Ishikawa (cell line): Measurements from ENCODE around the gene IFI44L.

ENCODE experiments used
- CEBPB ChIP-seq: IDR thresholded peaks from 2 replicates; pipeline ENCODE4 v1.6.1; 2012
- CREB1 ChIP-seq: IDR thresholded peaks from 2 replicates; pipeline ENCODE4 v1.6.1; 2012; ENCODE audit warnings: low read depth
- EP300 ChIP-seq: IDR thresholded peaks from 2 replicates; pipeline ENCODE4 v1.6.1; 2012; ENCODE audit warnings: borderline replicate concordance
- FOXM1 ChIP-seq: IDR thresholded peaks from 2 replicates; pipeline ENCODE4 v1.6.1; 2012; ENCODE audit warnings: low read depth, borderline replicate concordance
- NFIC ChIP-seq: IDR thresholded peaks from 2 replicates; pipeline ENCODE4 v1.6.1; 2012
- RAD21 ChIP-seq: IDR thresholded peaks from 2 replicates; pipeline ENCODE4 v1.6.1; 2012; ENCODE audit warnings: low read depth
- TAF1 ChIP-seq: IDR thresholded peaks from 2 replicates; pipeline ENCODE4 v1.6.1; 2012; ENCODE audit warnings: low read depth, mild to moderate bottlenecking
- TCF12 ChIP-seq: IDR thresholded peaks from 2 replicates; pipeline ENCODE4 v1.6.1; 2012; ENCODE audit warnings: low read depth
- TEAD4 ChIP-seq: IDR thresholded peaks from 2 replicates; pipeline ENCODE4 v1.6.1; 2012
- YY1 ChIP-seq: IDR thresholded peaks from 2 replicates; pipeline ENCODE4 v1.6.1; 2012; ENCODE audit warnings: low read depth
- ZBTB7A ChIP-seq: IDR thresholded peaks from 2 replicates; pipeline ENCODE4 v1.6.1; 2012; ENCODE audit warnings: low read depth
- TF ChIP-seq, protein P1 (sequence below): IDR thresholded peaks from 2 replicates; pipeline ENCODE4 v1.6.1; 2012
- TF ChIP-seq, protein P2 (sequence below): IDR thresholded peaks from 2 replicates; pipeline ENCODE4 v1.6.1; 2012; ENCODE audit warnings: low read depth, mild to moderate bottlenecking
- TF ChIP-seq, protein P3 (sequence below): IDR thresholded peaks from 2 replicates; pipeline ENCODE4 v1.6.1; 2012

DNA sequence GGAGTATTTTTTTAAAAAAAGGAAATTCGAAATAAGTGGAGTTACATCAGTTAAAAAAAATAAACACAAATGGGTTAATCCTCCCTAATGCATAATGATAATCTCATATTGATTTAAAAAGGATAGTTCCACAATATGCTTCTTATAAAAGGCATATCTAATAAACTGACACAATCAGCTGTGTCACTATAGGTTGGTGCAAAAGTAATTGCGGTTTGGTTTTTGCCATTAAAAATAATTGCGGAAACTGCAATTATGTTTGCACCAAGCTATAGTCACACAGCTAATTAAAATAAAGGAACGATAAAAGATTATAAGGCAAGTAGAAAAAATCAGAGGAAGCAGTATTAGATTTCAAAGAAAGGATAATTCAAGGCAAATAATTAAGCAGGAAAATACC, 21.0 kb upstream of the IFI44L start:
- TF ChIP-seq FOXM1 (no peak), EP300 (no peak), CEBPB (no peak), ZBTB7A (no peak), TAF1 (no peak), NFIC (no peak), RAD21 (no peak), YY1 (no peak), CREB1 (no peak), TEAD4 (no peak), TCF12 (no peak)
- TF ChIP-seq, protein P1, sequence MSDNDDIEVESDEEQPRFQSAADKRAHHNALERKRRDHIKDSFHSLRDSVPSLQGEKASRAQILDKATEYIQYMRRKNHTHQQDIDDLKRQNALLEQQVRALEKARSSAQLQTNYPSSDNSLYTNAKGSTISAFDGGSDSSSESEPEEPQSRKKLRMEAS = no peak
- TF ChIP-seq, protein P2, sequence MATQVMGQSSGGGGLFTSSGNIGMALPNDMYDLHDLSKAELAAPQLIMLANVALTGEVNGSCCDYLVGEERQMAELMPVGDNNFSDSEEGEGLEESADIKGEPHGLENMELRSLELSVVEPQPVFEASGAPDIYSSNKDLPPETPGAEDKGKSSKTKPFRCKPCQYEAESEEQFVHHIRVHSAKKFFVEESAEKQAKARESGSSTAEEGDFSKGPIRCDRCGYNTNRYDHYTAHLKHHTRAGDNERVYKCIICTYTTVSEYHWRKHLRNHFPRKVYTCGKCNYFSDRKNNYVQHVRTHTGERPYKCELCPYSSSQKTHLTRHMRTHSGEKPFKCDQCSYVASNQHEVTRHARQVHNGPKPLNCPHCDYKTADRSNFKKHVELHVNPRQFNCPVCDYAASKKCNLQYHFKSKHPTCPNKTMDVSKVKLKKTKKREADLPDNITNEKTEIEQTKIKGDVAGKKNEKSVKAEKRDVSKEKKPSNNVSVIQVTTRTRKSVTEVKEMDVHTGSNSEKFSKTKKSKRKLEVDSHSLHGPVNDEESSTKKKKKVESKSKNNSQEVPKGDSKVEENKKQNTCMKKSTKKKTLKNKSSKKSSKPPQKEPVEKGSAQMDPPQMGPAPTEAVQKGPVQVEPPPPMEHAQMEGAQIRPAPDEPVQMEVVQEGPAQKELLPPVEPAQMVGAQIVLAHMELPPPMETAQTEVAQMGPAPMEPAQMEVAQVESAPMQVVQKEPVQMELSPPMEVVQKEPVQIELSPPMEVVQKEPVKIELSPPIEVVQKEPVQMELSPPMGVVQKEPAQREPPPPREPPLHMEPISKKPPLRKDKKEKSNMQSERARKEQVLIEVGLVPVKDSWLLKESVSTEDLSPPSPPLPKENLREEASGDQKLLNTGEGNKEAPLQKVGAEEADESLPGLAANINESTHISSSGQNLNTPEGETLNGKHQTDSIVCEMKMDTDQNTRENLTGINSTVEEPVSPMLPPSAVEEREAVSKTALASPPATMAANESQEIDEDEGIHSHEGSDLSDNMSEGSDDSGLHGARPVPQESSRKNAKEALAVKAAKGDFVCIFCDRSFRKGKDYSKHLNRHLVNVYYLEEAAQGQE = no peak
- TF ChIP-seq, protein P3, sequence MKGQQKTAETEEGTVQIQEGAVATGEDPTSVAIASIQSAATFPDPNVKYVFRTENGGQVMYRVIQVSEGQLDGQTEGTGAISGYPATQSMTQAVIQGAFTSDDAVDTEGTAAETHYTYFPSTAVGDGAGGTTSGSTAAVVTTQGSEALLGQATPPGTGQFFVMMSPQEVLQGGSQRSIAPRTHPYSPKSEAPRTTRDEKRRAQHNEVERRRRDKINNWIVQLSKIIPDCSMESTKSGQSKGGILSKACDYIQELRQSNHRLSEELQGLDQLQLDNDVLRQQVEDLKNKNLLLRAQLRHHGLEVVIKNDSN = no peak
